Spleen (tissue), 11 donors: Measurements from ENCODE around the gene FSTL4. TPM values are rescaled to one million over a fixed set of nuclear protein-coding genes. Genes with fewer than 3 reads are reported as not detected.

Experiments used
- DNase-seq: peaks from one replicate; pipeline ENCODE4 v3.0.0-alpha.2; 2020
- H3K27ac ChIP-seq, 8 donors: fragments of 200-600 bp; sonication (generic) in 7 of 8; 1 replicate in 4 of 8; 2 replicates in 4 of 8; pipeline versions ENCODE4 v1.5.0 to v1.8.0; 2016 to 2021; ENCODE audit warnings: inconsistent platforms in 4 of 8, mild to moderate bottlenecking in 4 of 8, moderate library complexity in 1 of 8
- H3K27me3 ChIP-seq, 7 donors: fragments of 200-600 bp; sonication (generic) in 6 of 7; replicated peaks in 1 of 7; 1 replicate in 4 of 7; 2 replicates in 3 of 7; pipeline versions ENCODE4 v1.5.0 to v1.8.0; 2016 to 2021; ENCODE audit warnings: inconsistent platforms in 3 of 7, mild to moderate bottlenecking in 1 of 7
- H3K36me3 ChIP-seq, 6 donors: fragments of 200-600 bp; sonication (generic) in 5 of 6; 1 replicate in 4 of 6; 2 replicates in 2 of 6; pipeline versions ENCODE4 v1.5.0 to v1.8.0; 2016 to 2021; ENCODE audit warnings: inconsistent platforms in 2 of 6
- H3K4me1 ChIP-seq, 6 donors: fragments of 200-600 bp; sonication (generic) in 5 of 6; 1 replicate in 3 of 6; 2 replicates in 3 of 6; pipeline versions ENCODE4 v1.5.0 to v1.8.0; 2016 to 2021; ENCODE audit warnings: inconsistent platforms in 3 of 6
- H3K4me3 ChIP-seq, 8 donors: fragments of 200-600 bp; sonication (generic) in 7 of 8; 1 replicate in 4 of 8; 2 replicates in 4 of 8; pipeline versions ENCODE4 v1.5.0 to v1.8.0; 2016 to 2021; ENCODE audit warnings: inconsistent platforms in 4 of 8, mild to moderate bottlenecking in 4 of 8, moderate library complexity in 2 of 8
- H3K9me3 ChIP-seq, 8 donors: fragments of 200-600 bp; sonication (generic) in 7 of 8; 1 replicate in 4 of 8; 2 replicates in 4 of 8; pipeline versions ENCODE4 v1.5.0 to v1.8.0; 2016 to 2021; ENCODE audit warnings: inconsistent platforms in 4 of 8
- POLR2A ChIP-seq, 3 donors: fragments of 450-650 bp; IDR thresholded peaks; one replicate each; pipeline ENCODE4 v1.5.1; 2017; ENCODE audit warnings: antibody characterized with exemption in 3 of 3, mild to moderate bottlenecking in 1 of 3
- POLR2AphosphoS5 ChIP-seq, 3 donors: sonication (generic); formaldehyde crosslinking; IDR thresholded peaks; one replicate each; pipeline ENCODE4 v1.5.1; 2017; ENCODE audit warnings: antibody characterized with exemption in 3 of 3
- WGBS, 5 donors: extraction: QIAGEN DNeasy Blood & Tissue Kit in 3 of 5; methylation state at CpG; one replicate each; pipeline versions ENCODE4 v1.1.5 to v1.1.7; 2013 to 2018; 5-methylcytosine and 5-hydroxymethylcytosine counted together
- intact Hi-C: fragments of 100-400 bp; cut with DNase I; formaldehyde crosslinking; loops from one replicate; pipeline ENCODE4 v1.15.0; 2023; ENCODE audit warnings: low total_unique reads
- polyA plus RNA-seq, 3 donors: library from polyadenylated mRNA; stranded (reverse); fragments of 200-250 nt; gene quantifications; one replicate each; pipeline ENCODE4 v1.2.1, GENCODE V29; 2013
- total RNA-seq, 7 donors: library from RNA; depleted of rRNA in 3 of 7; stranded (reverse); fragments of >200 nt in 3 of 7; fragmentation: NEBNext Ultra II Directional in 4 of 7; extraction: Animal tissue kit (Norgen Biotek cat#: 25700) in 4 of 7; gene quantifications; one replicate each; pipeline versions ENCODE4 v1.1.0 to v1.2.1, GENCODE V29; 2016 to 2021
- TF ChIP-seq, protein P1 (sequence below), 11 experiments: fragments of 200-600 bp in 7 of 11; fragments of 450-650 bp in 4 of 11; sonication (generic) in 4 of 11; IDR thresholded peaks in 8 of 11; conservative IDR thresholded peaks in 3 of 11; 1 replicate in 7 of 11; 2 replicates in 4 of 11; pipeline versions ENCODE4 v1.4.0 to v1.8.0; 2016 to 2021; ENCODE audit warnings: antibody characterized with exemption in 11 of 11, inconsistent platforms in 4 of 11, mild to moderate bottlenecking in 1 of 11
- donor health status: healthy with polysubstance abuse.
- donor health status: DM: no; HTN: no; CAD: no; lungs with moderate emphysema.
- donor health status: DM: no; HTN: no; CAD: no.
- donor health status: Bipolar disorder and iron deficiency.
- donor health status: healthy.
- donor health status: DM: no; HTN: no; CAD: no.
- donor health status: DM: yes; HTN: yes; CAD: no.

The FSTL4 gene
- total and polyA plus RNA-seq, 10 donors = under 0.01 to 1.0 (median 0.37) TPM; not detected in 4

DNA sequence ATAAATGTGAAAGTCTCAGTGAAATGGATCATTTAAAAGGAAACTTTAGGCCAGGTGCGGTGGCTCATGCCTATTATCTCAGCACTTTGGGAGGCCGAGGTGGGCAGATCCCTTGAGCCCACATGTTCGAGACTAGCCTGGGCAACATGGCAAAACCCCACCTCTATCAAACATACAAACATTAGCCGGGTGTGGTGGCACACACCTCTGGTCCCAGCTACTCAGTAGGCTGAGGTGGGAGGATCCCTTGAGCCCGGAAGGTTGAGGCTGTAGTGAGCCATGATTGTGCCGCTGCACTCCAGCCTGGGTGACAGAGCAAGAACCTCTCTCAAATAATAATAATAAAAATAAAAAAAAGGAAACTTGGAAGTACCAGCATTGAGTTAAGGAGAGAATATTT lies 384.4 kb downstream of the FSTL4 start:
- Histone ChIP-seq H3K27ac (no peak overlapping the region), H3K4me1 (no peaks in the 10 kb centered on the region), H3K27me3 (no peaks in the 10 kb centered on the region), H3K4me3 (no peak overlapping the region), H3K36me3 (no peaks in the 10 kb centered on the region), H3K9me3 (no peaks in the 10 kb centered on the region)
- TF ChIP-seq, protein P1, sequence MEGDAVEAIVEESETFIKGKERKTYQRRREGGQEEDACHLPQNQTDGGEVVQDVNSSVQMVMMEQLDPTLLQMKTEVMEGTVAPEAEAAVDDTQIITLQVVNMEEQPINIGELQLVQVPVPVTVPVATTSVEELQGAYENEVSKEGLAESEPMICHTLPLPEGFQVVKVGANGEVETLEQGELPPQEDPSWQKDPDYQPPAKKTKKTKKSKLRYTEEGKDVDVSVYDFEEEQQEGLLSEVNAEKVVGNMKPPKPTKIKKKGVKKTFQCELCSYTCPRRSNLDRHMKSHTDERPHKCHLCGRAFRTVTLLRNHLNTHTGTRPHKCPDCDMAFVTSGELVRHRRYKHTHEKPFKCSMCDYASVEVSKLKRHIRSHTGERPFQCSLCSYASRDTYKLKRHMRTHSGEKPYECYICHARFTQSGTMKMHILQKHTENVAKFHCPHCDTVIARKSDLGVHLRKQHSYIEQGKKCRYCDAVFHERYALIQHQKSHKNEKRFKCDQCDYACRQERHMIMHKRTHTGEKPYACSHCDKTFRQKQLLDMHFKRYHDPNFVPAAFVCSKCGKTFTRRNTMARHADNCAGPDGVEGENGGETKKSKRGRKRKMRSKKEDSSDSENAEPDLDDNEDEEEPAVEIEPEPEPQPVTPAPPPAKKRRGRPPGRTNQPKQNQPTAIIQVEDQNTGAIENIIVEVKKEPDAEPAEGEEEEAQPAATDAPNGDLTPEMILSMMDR (IDR thresholded peaks at IDR 0.05 in 8 of 11, conservative IDR thresholded peaks at IDR 0.05 in 3 of 11) = no peak
- TF ChIP-seq POLR2AphosphoS5 (IDR thresholded peaks at IDR 0.05) (no peak), POLR2A (IDR thresholded peaks at IDR 0.05) (no peak)
- WGBS, 5 donors = 90 to 95% (median 91%) methylated on average over 6 of the region's 6 CpGs
- intact Hi-C loops = no loop called here
- DNase-seq = no peak

GRCh38 chr5:133227082-133227481 lies 385.3 kb downstream of the FSTL4 start:
- intact Hi-C loops = no loop called here
- no peaks in the 10 kb centered on the region for H3K36me3 ChIP-seq
- H3K27me3 ChIP-seq = no peaks in the 10 kb centered on the region
- DNase-seq = no peak
- WGBS, 5 donors = 60 to 77% (median 72%) methylated on average over 3 of the region's 3 CpGs
- no peak overlapping the region for H3K27ac ChIP-seq
- TF ChIP-seq POLR2A (IDR thresholded peaks at IDR 0.05) (no peak), POLR2AphosphoS5 (IDR thresholded peaks at IDR 0.05) (no peak)
- TF ChIP-seq, protein P1 (IDR thresholded peaks at IDR 0.05 in 8 of 11, conservative IDR thresholded peaks at IDR 0.05 in 3 of 11) = no peak
- no peak overlapping the region for H3K4me3 ChIP-seq
- H3K4me1 ChIP-seq = no peaks in the 10 kb centered on the region
- no peaks in the 10 kb centered on the region for H3K9me3 ChIP-seq

- intact Hi-C loops = no loop called here
- WGBS, 5 donors = 50 to 82% (median 68%) methylated on average over 1 of the region's 1 CpG
Measured at GRCh38 chr5:133226186-133226585, 386.2 kb downstream of the FSTL4 start.

GRCh38 chr5:133225671-133226152 lies 386.6 kb downstream of the FSTL4 start:
- Histone ChIP-seq H3K4me1 (no peaks in the 10 kb centered on the region), H3K36me3 (no peaks in the 10 kb centered on the region), H3K27me3 (no peaks in the 10 kb centered on the region), H3K27ac (no peak overlapping the region), H3K9me3 (no peaks in the 10 kb centered on the region), H3K4me3 (no peak overlapping the region)
- no peak for DNase-seq
- WGBS, 5 donors = 86 to 94% (median 89%) methylated on average over 7 of the region's 7 CpGs
- TF ChIP-seq, protein P1 (IDR thresholded peaks at IDR 0.05 in 8 of 11, conservative IDR thresholded peaks at IDR 0.05 in 3 of 11) = no peak
- TF ChIP-seq POLR2AphosphoS5 (IDR thresholded peaks at IDR 0.05) (no peak), POLR2A (IDR thresholded peaks at IDR 0.05) (no peak)
- intact Hi-C loops = no loop called here

More at GRCh38 chr5:133226186-133226585, 386.2 kb downstream of the FSTL4 start:
- DNase-seq = no peak
- Histone ChIP-seq H3K27me3 (no peaks in the 10 kb centered on the region), H3K4me1 (no peaks in the 10 kb centered on the region), H3K36me3 (no peaks in the 10 kb centered on the region), H3K9me3 (no peaks in the 10 kb centered on the region), H3K27ac (no peak overlapping the region), H3K4me3 (no peak overlapping the region)
- TF ChIP-seq POLR2AphosphoS5 (IDR thresholded peaks at IDR 0.05) = no peak
- TF ChIP-seq, protein P1 (IDR thresholded peaks at IDR 0.05 in 8 of 11, conservative IDR thresholded peaks at IDR 0.05 in 3 of 11) = no peak
- TF ChIP-seq POLR2A (IDR thresholded peaks at IDR 0.05) = no peak
